ENCODE results near the gene MPIG6B.

GRCh38 chr6:31744422-31744821, 21.2 kb downstream of the MPIG6B start:
- no peak for TF ChIP-seq CTCF (IDR thresholded peaks at IDR 0.05)
- no peak for TF ChIP-seq POLR2A (IDR thresholded peaks at IDR 0.05)
- TF ChIP-seq POLR2AphosphoS5 (IDR thresholded peaks at IDR 0.05), result no peak

All from gastroesophageal sphincter (tissue), 3 donors.